Peyer's patch (tissue), 4 donors: ENCODE results near the gene KYNU.

ENCODE experiments used
- CTCF ChIP-seq, 6 experiments: fragments of 450-650 bp in 4 of 6; fragments of 200-600 bp in 2 of 6; sonication (generic) in 1 of 6; IDR thresholded peaks; one replicate each; pipeline ENCODE4 v1.5.1; 2017 to 2019; ENCODE audit warnings: antibody characterized with exemption in 6 of 6, mild to moderate bottlenecking in 3 of 6, moderate library complexity in 1 of 6
- POLR2A ChIP-seq, 2 donors: fragments of 450-650 bp; IDR thresholded peaks; one replicate each; pipeline ENCODE4 v1.5.1; 2017; ENCODE audit warnings: antibody characterized with exemption in 2 of 2, mild to moderate bottlenecking in 2 of 2, moderate library complexity in 2 of 2

GRCh38 chr2:142874293-142874814 is 3.1 kb upstream of the KYNU start:
- TF ChIP-seq CTCF (IDR thresholded peaks at IDR 0.05) (no peak), POLR2A (IDR thresholded peaks at IDR 0.05) (no peak)
